HepG2 (cell line): ENCODE measurements around the gene CTCF. TPM values are rescaled to one million over a fixed set of nuclear protein-coding genes. Genes with fewer than 3 reads are reported as not detected.

Experiments
- AGO1 ChIP-seq: fragments of 200-400 bp; formaldehyde crosslinking; IDR thresholded peaks from 2 replicates; pipeline ENCODE4 v1.6.1; 2017; ENCODE audit warnings: mild to moderate bottlenecking, low read depth, low read length, moderate library complexity; ENCODE audit not compliant: poor library complexity, severe bottlenecking
- BRF2 ChIP-seq: sonication (generic); formaldehyde crosslinking; IDR thresholded peaks from 2 replicates; pipeline ENCODE4 v1.8.1; 2022; ENCODE audit warnings: mild to moderate bottlenecking, missing genetic modification reagents
- EHMT2 ChIP-seq: fragments of 200-600 bp; sonication (generic); IDR thresholded peaks from 2 replicates; pipeline ENCODE4 v1.7.0; 2017; ENCODE audit warnings: antibody characterized with exemption, low read depth, low read length, borderline replicate concordance
- HMGXB4 ChIP-seq, 2 experiments: sonication (generic) in 1 of 2; formaldehyde crosslinking in 1 of 2; IDR thresholded peaks; 2 replicates each; pipeline versions ENCODE4 v1.4.0 to v1.6.1; 2018 to 2020; ENCODE audit warnings: missing genetic modification reagents in 2 of 2, borderline replicate concordance in 1 of 2, low read depth in 1 of 2, mild to moderate bottlenecking in 1 of 2, missing biosample characterization in 1 of 2
- HNF1B ChIP-seq: sonication (generic); formaldehyde crosslinking; IDR thresholded peaks from 2 replicates; pipeline ENCODE4 v1.5.1; 2020; ENCODE audit warnings: mild to moderate bottlenecking, moderate library complexity, missing genetic modification reagents
- KDM2A ChIP-seq: sonication (generic); formaldehyde crosslinking; IDR thresholded peaks from 2 replicates; pipeline ENCODE4 v1.4.0; 2020; ENCODE audit warnings: low read depth, missing genetic modification reagents, borderline replicate concordance
- MAX ChIP-seq: IDR thresholded peaks from 2 replicates; pipeline ENCODE4 v1.6.1; 2012; ENCODE audit warnings: inconsistent platforms
- MEIS2 ChIP-seq: sonication (generic); formaldehyde crosslinking; IDR thresholded peaks from 2 replicates; pipeline ENCODE4 v1.9.0; 2021; ENCODE audit warnings: mild to moderate bottlenecking, missing genetic modification reagents
- MTA1 ChIP-seq: sonication (generic); formaldehyde crosslinking; IDR thresholded peaks from 2 replicates; pipeline ENCODE4 v1.4.0; 2020; ENCODE audit warnings: missing genetic modification reagents, mild to moderate bottlenecking, borderline replicate concordance
- NONO ChIP-seq, 2 experiments: fragments of 450-650 bp in 1 of 2; sonication (generic) in 1 of 2; formaldehyde crosslinking in 1 of 2; IDR thresholded peaks in 1 of 2; conservative IDR thresholded peaks in 1 of 2; 2 replicates each; pipeline versions ENCODE4 v1.6.1 to v1.8.0; 2017 to 2022; ENCODE audit warnings: mild to moderate bottlenecking in 1 of 2, missing genetic modification reagents in 1 of 2, moderate library complexity in 1 of 2
- TEAD3 ChIP-seq: optimal IDR thresholded peaks from 2 replicates; pipeline ENCODE3; 2016; ENCODE audit warnings: borderline replicate concordance
- TFDP1 ChIP-seq: IDR thresholded peaks from 2 replicates; pipeline ENCODE4 v1.6.1; 2016; ENCODE audit warnings: missing compliant biosample characterization, missing genetic modification reagents, borderline replicate concordance
- WIZ ChIP-seq: sonication (generic); formaldehyde crosslinking; IDR thresholded peaks from 2 replicates; pipeline ENCODE4 v1.5.1; 2020; ENCODE audit warnings: mild to moderate bottlenecking, missing genetic modification reagents
- ZGPAT ChIP-seq: IDR thresholded peaks from 2 replicates; pipeline ENCODE4 v1.6.1; 2016; ENCODE audit warnings: mild to moderate bottlenecking
- ZNF180 ChIP-seq: sonication (generic); formaldehyde crosslinking; IDR thresholded peaks from 2 replicates; pipeline ENCODE4 v1.4.0; 2020; ENCODE audit warnings: low read depth, missing genetic modification reagents, borderline replicate concordance
- ZNF800 ChIP-seq: sonication (generic); formaldehyde crosslinking; IDR thresholded peaks from 2 replicates; pipeline ENCODE4 v1.4.0; 2020; ENCODE audit warnings: missing genetic modification reagents
- ZSCAN25 ChIP-seq: sonication (generic); formaldehyde crosslinking; IDR thresholded peaks from 2 replicates; pipeline ENCODE4 v1.8.0; 2022; ENCODE audit warnings: mild to moderate bottlenecking, missing genetic modification reagents
- polyA plus RNA-seq, 8 experiments: library from polyadenylated mRNA; depleted of rRNA in 3 of 8; stranded (reverse) in 7 of 8; unstranded in 1 of 8; fragments of >200 nt; fragmentation: Illumina TruSeq in 4 of 8; extraction: Trizol in 4 of 8; gene quantifications; 2 replicates each; pipeline versions ENCODE4 v1.2.1 to v1.2.3, GENCODE V29; 2011 to 2016; ENCODE audit warnings: low read depth in 4 of 8, missing spikeins in 1 of 8, mixed read lengths in 1 of 8; ENCODE audit not compliant: insufficient read depth in 1 of 8
- total RNA-seq, 5 experiments: library from RNA; depleted of rRNA; stranded (reverse); fragments of >200 nt; fragmentation: Illumina TruSeq; extraction: Trizol; gene quantifications; 2 replicates each; pipeline ENCODE4 v1.2.3, GENCODE V29; 2016; ENCODE audit warnings: low read depth in 1 of 5

The CTCF gene
- total and polyA plus RNA-seq, 2 of the 13 experiments (the other 11 are each of a cell fraction or from before 2014, with no cell fraction given) = 19.5 to 37.5 TPM

GRCh38 chr16:67667817-67668494 lies 105.6 kb downstream of the CTCF start (continued):
- TF ChIP-seq ZGPAT (peak; percentile 78; the same call in 1 of the 2 replicates), MTA1 (CRISPR knock-in tag) (peak; percentile 77; the same call in 1 of the 2 replicates), BRF2 (CRISPR knock-in tag) (peak; percentile 55; the same call in 1 of the 2 replicates), EHMT2 (no peak), KDM2A (CRISPR knock-in tag) (peak; percentile 91), ZSCAN25 (CRISPR knock-in tag) (peak; percentile 92), ZNF180 (CRISPR knock-in tag) (no peak), WIZ (CRISPR knock-in tag) (no peak), NONO (IDR thresholded peaks at IDR 0.05) (no peak), NONO (CRISPR knock-in tag; conservative IDR thresholded peaks at IDR 0.05) (peak; percentile 56; the same call in 1 of the 2 replicates), HMGXB4 (CRISPR knock-in tag; IDR thresholded peaks at IDR 0.05; ENCODE audit: borderline replicate concordance in 1 of 2, low read depth in 1 of 2) (peak; percentile 96 to 99), ZNF800 (CRISPR knock-in tag) (peak; percentile 94), MAX (peak; percentile 70; the same call in 1 of the 2 replicates), TEAD3 (CRISPR knock-in tag) (peak; percentile 69), HNF1B (CRISPR knock-in tag) (0 out of 2 replicates have a peak, but pooled peaks have one; percentile 15), AGO1 (peak; percentile 65), MEIS2 (CRISPR knock-in tag) (peak; percentile 81; the same call in 1 of the 2 replicates), TFDP1 (CRISPR knock-in tag) (peak; percentile 48)
